HUES6 (cell line): ENCODE results near the gene NRIP3.
"Not testable (repeated sequence)": the region's sequence is repeated elsewhere in the genome, so short reads cannot be mapped to it uniquely, and the experiment has no call there.

ENCODE experiments used
- H3K27ac ChIP-seq: 2 replicates; pipeline ENCODE4 v1.7.0; 2013; ENCODE audit warnings: low read depth, mild to moderate bottlenecking, low read length, inconsistent platforms
- H3K27me3 ChIP-seq: 2 replicates; pipeline ENCODE4 v1.6.1; 2013; ENCODE audit warnings: low read length; ENCODE audit not compliant: control insufficient read depth, insufficient read depth
- H3K36me3 ChIP-seq: 2 replicates; pipeline ENCODE4 v1.6.1; 2013; ENCODE audit warnings: low read length; ENCODE audit not compliant: control insufficient read depth, insufficient read depth
- H3K4me1 ChIP-seq: 2 replicates; pipeline ENCODE4 v1.6.1; 2013; ENCODE audit warnings: low read length; ENCODE audit not compliant: control insufficient read depth, insufficient read depth
- H3K4me3 ChIP-seq: 2 replicates; pipeline ENCODE4 v1.5.1; 2013; ENCODE audit warnings: low read depth, low read length
- H3K9ac ChIP-seq: one replicate; pipeline ENCODE4 v1.6.1; 2013; ENCODE audit warnings: mild to moderate bottlenecking, low read length
- H3K9me3 ChIP-seq: 2 replicates; pipeline ENCODE4 v1.6.1; 2013; ENCODE audit warnings: low read depth, low read length; ENCODE audit not compliant: control insufficient read depth, insufficient read depth

NRIP3 gene

GRCh38 chr11:8947230-8947943 is 56.4 kb downstream of the NRIP3 start:
- H3K4me1 ChIP-seq: no peaks in the 10 kb centered on the region
- H3K36me3 ChIP-seq: peaks cover 4% of the 10 kb centered on the region; the same call in 1 of the 2 replicates
- H3K9me3 ChIP-seq: no peaks in the 10 kb centered on the region
- H3K27ac ChIP-seq: no peak overlapping the region
- H3K4me3 ChIP-seq: no peak overlapping the region
- no peak overlapping the region for H3K9ac ChIP-seq
- no peaks in the 10 kb centered on the region for H3K27me3 ChIP-seq

GRCh38 chr11:8942518-8943066 is 61.2 kb downstream of the NRIP3 start, which contains the start of gene ASCL3:
TSS of gene ASCL3 (minus strand) at chr11:8943016. CDS start at chr11:8938161, 4,855 bp downstream.
- H3K27ac ChIP-seq: no peak within 1 kb of the TSS
- H3K36me3 ChIP-seq: no peaks in the 10 kb centered on the region
- no peak within 1 kb of the TSS for H3K4me3 ChIP-seq
- H3K9ac ChIP-seq: no peak within 1 kb of the TSS
- H3K4me1 ChIP-seq: no peaks in the 10 kb centered on the region
- no peaks in the 10 kb centered on the region for H3K9me3 ChIP-seq
- no peaks in the 10 kb centered on the region for H3K27me3 ChIP-seq

DNA sequence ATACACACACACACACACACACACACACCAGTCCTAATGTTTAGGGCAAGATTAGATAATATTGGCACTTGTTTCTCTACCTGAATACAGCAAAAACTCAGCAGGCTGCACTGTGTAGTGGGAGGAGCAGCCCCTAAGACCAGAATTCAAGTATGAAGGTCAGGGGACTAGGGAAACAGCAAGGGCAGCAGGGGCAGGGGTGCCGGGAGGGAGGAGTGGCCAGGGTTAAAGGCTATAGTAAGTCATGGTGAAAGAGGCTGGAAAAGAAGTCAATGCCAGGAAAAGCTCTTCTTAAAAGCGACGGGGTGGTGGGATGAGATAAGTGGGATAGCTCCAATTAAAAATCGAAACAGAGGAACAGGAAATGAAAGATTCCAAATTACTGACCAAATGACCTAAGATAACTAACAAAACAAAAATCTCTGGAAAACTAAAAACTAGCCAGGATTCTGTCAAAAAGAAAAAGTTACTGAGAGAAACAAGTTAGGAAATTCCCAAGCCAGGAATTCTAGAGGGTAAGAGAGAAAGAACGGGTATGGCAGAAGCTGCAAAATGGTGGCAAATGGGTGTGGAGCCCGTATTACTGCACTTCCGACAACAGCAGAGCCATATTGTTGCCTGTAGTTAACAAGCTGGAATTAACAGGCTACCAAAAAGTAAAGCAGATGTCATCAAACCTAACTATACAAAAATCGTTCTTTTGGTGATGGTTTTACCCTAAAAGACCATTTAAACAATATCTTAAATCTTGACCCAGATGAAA is 62.3 kb downstream of the NRIP3 start:
- Histone ChIP-seq H3K4me3 (no peak overlapping the region), H3K27me3 (no peaks in the 10 kb centered on the region), H3K9ac (no peak overlapping the region), H3K4me1 (no peaks in the 10 kb centered on the region), H3K27ac (no peak overlapping the region), H3K9me3 (no peaks in the 10 kb centered on the region), H3K36me3 (no peaks in the 10 kb centered on the region)

- no peak overlapping the region for H3K9ac ChIP-seq
- no peaks in the 10 kb centered on the region for H3K9me3 ChIP-seq
- H3K4me3 ChIP-seq: no peak overlapping the region
- no peaks in the 10 kb centered on the region for H3K36me3 ChIP-seq
- H3K4me1 ChIP-seq: peaks cover 19% of the 10 kb centered on the region
- H3K27me3 ChIP-seq: no peaks in the 10 kb centered on the region
- no peak overlapping the region for H3K27ac ChIP-seq
Observed at GRCh38 chr11:8937659-8938058, 66.1 kb downstream of the NRIP3 start.

GRCh38 chr11:8937159-8937558 is 66.6 kb downstream of the NRIP3 start:
- Histone ChIP-seq H3K9ac (no peak overlapping the region), H3K27me3 (no peaks in the 10 kb centered on the region), H3K4me3 (no peak overlapping the region), H3K36me3 (no peaks in the 10 kb centered on the region), H3K9me3 (no peaks in the 10 kb centered on the region), H3K27ac (no peak overlapping the region), H3K4me1 (peaks cover 24% of the 10 kb centered on the region)

GRCh38 chr11:8935789-8936188 is 68.0 kb downstream of the NRIP3 start:
- not testable (repeated sequence) for H3K9me3 ChIP-seq, H3K27me3 ChIP-seq, H3K36me3 ChIP-seq, H3K9ac ChIP-seq, H3K27ac ChIP-seq, H3K4me3 ChIP-seq
- H3K4me1 ChIP-seq: peaks cover 29% of the 10 kb centered on the region

- Histone ChIP-seq H3K4me1 (peaks cover 33% of the 10 kb centered on the region), H3K9ac (no peak overlapping the region), H3K9me3 (no peaks in the 10 kb centered on the region), H3K4me3 (no peak overlapping the region; the same call in 1 of the 2 replicates), H3K36me3 (no peaks in the 10 kb centered on the region), H3K27me3 (no peaks in the 10 kb centered on the region), H3K27ac (no peak overlapping the region; the same call in 1 of the 2 replicates)
Observed at GRCh38 chr11:8934742-8935488, 68.9 kb downstream of the NRIP3 start.

- Histone ChIP-seq H3K4me1 (peaks cover 33% of the 10 kb centered on the region), H3K9ac (no peak overlapping the region), H3K4me3 (no peak overlapping the region), H3K27me3 (no peaks in the 10 kb centered on the region), H3K36me3 (no peaks in the 10 kb centered on the region), H3K27ac (no peak overlapping the region), H3K9me3 (no peaks in the 10 kb centered on the region)
Observed at GRCh38 chr11:8933931-8934330, 69.9 kb downstream of the NRIP3 start.

DNA sequence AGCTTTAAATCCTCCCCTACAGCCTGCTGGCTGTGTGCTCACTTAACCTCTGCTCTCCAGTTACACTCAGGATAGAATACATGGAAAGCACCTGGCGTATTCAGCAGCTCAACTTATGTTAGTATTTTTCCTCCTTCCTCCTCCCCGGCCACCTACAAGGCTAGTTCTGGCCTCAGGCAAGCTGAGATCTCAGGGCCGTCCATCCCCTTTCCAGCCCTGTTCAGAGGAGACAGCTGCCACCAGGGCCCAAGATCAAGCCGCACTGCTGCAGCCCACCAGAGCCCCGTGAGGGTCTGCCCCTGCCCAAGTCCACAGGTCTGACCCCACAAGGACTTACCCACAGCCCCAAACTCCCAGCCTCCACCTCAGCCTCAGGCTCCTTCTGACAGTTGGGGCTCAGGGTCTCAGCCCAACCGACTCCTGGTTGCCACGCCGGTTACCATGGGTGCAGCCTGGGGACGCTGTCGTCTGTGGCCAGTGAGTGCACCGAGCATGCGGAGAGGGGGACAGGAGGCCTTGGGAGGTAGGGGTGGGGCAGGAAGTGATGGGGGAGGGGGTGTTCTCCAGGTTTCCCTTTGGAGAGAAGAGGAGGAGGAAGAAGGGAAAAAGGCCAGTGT is 71.1 kb downstream of the NRIP3 start, which contains the start of gene C11orf16:
TSS of gene C11orf16 (minus strand) at position 384 of the 617 bp plus-strand sequence. CDS start 639 bp downstream, outside the sequence.
- H3K4me3 ChIP-seq: no peak within 1 kb of the TSS
- peak within 1 kb of the TSS; percentile 11 for H3K9ac ChIP-seq
- H3K9me3 ChIP-seq: no peaks in the 10 kb centered on the region
- H3K27ac ChIP-seq: no peak within 1 kb of the TSS
- H3K27me3 ChIP-seq: no peaks in the 10 kb centered on the region
- no peaks in the 10 kb centered on the region; the same call in 1 of the 2 replicates for H3K36me3 ChIP-seq
- peaks cover 33% of the 10 kb centered on the region for H3K4me1 ChIP-seq
